CD14-positive monocyte (primary cell): ENCODE results near the gene SCAF11. TPM values are rescaled to one million over a fixed set of nuclear protein-coding genes. Genes with fewer than 3 reads are reported as not detected.

Experiments
- DNase-seq, 3 donors: peaks; one replicate each; pipeline ENCODE4 v3.0.0-alpha.2; 2011 to 2022
- H2AFZ ChIP-seq: 2 replicates; pipeline ENCODE4 v1.6.0; 2012; ENCODE audit warnings: mild to moderate bottlenecking, low read depth, low read length, inconsistent platforms; ENCODE audit not compliant: insufficient read depth, poor library complexity, severe bottlenecking
- H3K27ac ChIP-seq, 2 donors: 1 replicate in 1 of 2; 2 replicates in 1 of 2; pipeline ENCODE4 v1.5.1; 2012 to 2013; ENCODE audit warnings: low read length in 2 of 2, control low read depth in 1 of 2, inconsistent platforms in 1 of 2, low read depth in 1 of 2, mild to moderate bottlenecking in 1 of 2
- H3K27me3 ChIP-seq, 2 donors: one replicate each; pipeline versions ENCODE4 v1.6.0 to v1.6.1; 2011 to 2013; ENCODE audit warnings: low read length in 2 of 2; ENCODE audit not compliant: control insufficient read depth in 2 of 2, insufficient read depth in 2 of 2
- H3K36me3 ChIP-seq, 2 donors: replicated peaks in 1 of 2; 1 replicate in 1 of 2; 2 replicates in 1 of 2; pipeline versions ENCODE4 v1.5.1 to v1.6.1; 2012 to 2013; ENCODE audit warnings: low read length in 2 of 2, control low read depth in 1 of 2, inconsistent platforms in 1 of 2, mild to moderate bottlenecking in 1 of 2; ENCODE audit not compliant: insufficient read depth in 2 of 2, control insufficient read depth in 1 of 2
- H3K4me1 ChIP-seq, 2 donors: 1 replicate in 1 of 2; 2 replicates in 1 of 2; pipeline versions ENCODE4 v1.5.1 to v1.6.1; 2012 to 2013; ENCODE audit warnings: low read length in 2 of 2, control low read depth in 1 of 2, inconsistent platforms in 1 of 2, mild to moderate bottlenecking in 1 of 2, moderate library complexity in 1 of 2; ENCODE audit not compliant: insufficient read depth in 2 of 2, control insufficient read depth in 1 of 2
- H3K4me2 ChIP-seq: replicated peaks from 2 replicates; pipeline ENCODE3; 2012; ENCODE audit warnings: low read length, moderate library complexity, mild to moderate bottlenecking; ENCODE audit not compliant: poor library complexity, severe bottlenecking; ENCODE audit errors: extremely low read depth
- H3K4me3 ChIP-seq, 3 experiments: fragments of 200-600 bp in 1 of 3; sonication (generic) in 1 of 3; replicated peaks in 1 of 3; 1 replicate in 2 of 3; 2 replicates in 1 of 3; pipeline ENCODE4 v1.5.1; 2011 to 2013; ENCODE audit warnings: low read length in 3 of 3, mild to moderate bottlenecking in 3 of 3, control low read depth in 2 of 3, low read depth in 2 of 3, inconsistent platforms in 1 of 3, moderate library complexity in 1 of 3
- H3K79me2 ChIP-seq: 2 replicates; pipeline ENCODE4 v1.6.0; 2012; ENCODE audit warnings: mild to moderate bottlenecking, control low read depth, inconsistent platforms, low read length, moderate library complexity; ENCODE audit not compliant: insufficient read depth
- H3K9ac ChIP-seq: 2 replicates; pipeline ENCODE4 v1.6.0; 2017; ENCODE audit warnings: low read length, mild to moderate bottlenecking; ENCODE audit not compliant: insufficient read depth, poor library complexity, severe bottlenecking
- H3K9me3 ChIP-seq, 2 donors: replicated peaks in 1 of 2; 1 replicate in 1 of 2; 2 replicates in 1 of 2; pipeline versions ENCODE4 v1.5.1 to v1.6.1; 2012 to 2013; ENCODE audit warnings: low read length in 2 of 2, control low read depth in 1 of 2; ENCODE audit not compliant: control insufficient read depth in 1 of 2, insufficient read depth in 1 of 2
- H4K20me1 ChIP-seq: 2 replicates; pipeline ENCODE4 v1.6.0; 2012; ENCODE audit warnings: mild to moderate bottlenecking, low read length, control low read depth, moderate library complexity; ENCODE audit not compliant: insufficient read depth
- H3K27ac Mint-ChIP-seq, 7 donors: one replicate each; pipeline ENCODE4 v1.8.0; 2020; ENCODE audit warnings: mild to moderate bottlenecking in 7 of 7, mixed read lengths in 7 of 7, moderate library complexity in 6 of 7, inconsistent platforms in 2 of 7
- H3K27me3 Mint-ChIP-seq, 3 donors: one replicate each; pipeline ENCODE4 v1.8.0; 2021 to 2022; ENCODE audit warnings: low read depth in 3 of 3, mild to moderate bottlenecking in 3 of 3, mixed read lengths in 3 of 3, moderate library complexity in 3 of 3, inconsistent platforms in 1 of 3
- H3K36me3 Mint-ChIP-seq, 2 donors: one replicate each; pipeline ENCODE4 v1.8.0; 2020; ENCODE audit warnings: mixed read lengths in 2 of 2, inconsistent platforms in 1 of 2, mild to moderate bottlenecking in 1 of 2
- H3K4me1 Mint-ChIP-seq: one replicate; pipeline ENCODE4 v1.8.0; 2020; ENCODE audit warnings: mild to moderate bottlenecking, mixed read lengths
- H3K4me3 Mint-ChIP-seq, 2 donors: one replicate each; pipeline ENCODE4 v1.8.0; 2020; ENCODE audit warnings: mild to moderate bottlenecking in 2 of 2, mixed read lengths in 2 of 2, moderate library complexity in 1 of 2
- H3K9me3 Mint-ChIP-seq, 7 donors: one replicate each; pipeline ENCODE4 v1.8.0; 2020 to 2022; ENCODE audit warnings: mixed read lengths in 7 of 7, mild to moderate bottlenecking in 6 of 7, moderate library complexity in 6 of 7, inconsistent platforms in 2 of 7
- WGBS: methylation state at CpG from one replicate; pipeline ENCODE4 v1.1.5; 2013; ENCODE audit warnings: missing lambda C conversion rate; ENCODE audit not compliant: insufficient coverage; 5-methylcytosine and 5-hydroxymethylcytosine counted together
- intact Hi-C, 2 donors: fragments of 100-400 bp; cut with micrococcal nuclease; formaldehyde crosslinking; loops; one replicate each; pipeline versions ENCODE4 v1.15.0 to v1.15.1; 2023
- polyA plus RNA-seq, 3 donors: library from polyadenylated mRNA; depleted of rRNA in 1 of 3; unstranded in 2 of 3; stranded (reverse) in 1 of 3; fragments of 300-500 nt in 2 of 3; fragments of >200 nt in 1 of 3; fragmentation: Illumina TruSeq in 2 of 3; gene quantifications; 1 replicate in 2 of 3; 2 replicates in 1 of 3; pipeline ENCODE4 v1.2.3, GENCODE V29; 2012 to 2021
- TF ChIP-seq, protein P1 (sequence below): fragments of 200-600 bp; IDR thresholded peaks from one replicate; pipeline ENCODE4 v1.8.0; 2022; ENCODE audit warnings: antibody characterized with exemption, mild to moderate bottlenecking

The SCAF11 gene
- polyA plus RNA-seq, 3 donors, result 32.6 to 73.4 (median 56.1) TPM

DNA sequence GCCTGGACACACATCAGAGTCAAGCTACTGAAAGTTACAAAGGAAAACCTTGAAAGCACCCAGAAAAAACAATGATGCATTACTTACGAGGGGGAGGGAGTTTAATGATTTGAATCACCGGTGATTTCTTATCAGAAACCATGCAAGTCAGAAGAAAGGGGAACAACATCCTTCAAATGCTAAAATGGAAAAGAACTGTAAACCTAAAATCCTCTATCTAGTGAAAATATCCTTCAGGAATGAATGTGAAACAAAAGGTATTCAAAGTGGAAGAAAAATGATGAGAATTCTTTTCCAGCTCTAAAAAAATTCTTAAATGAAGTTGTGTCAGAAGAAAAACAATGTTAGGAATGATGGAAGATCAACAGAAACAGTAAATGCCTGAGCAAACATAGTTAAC is 16.8 kb downstream of the SCAF11 start:
- DNase-seq, result no peak
- H3K9me3 Mint-ChIP-seq, result peaks cover 0 to 3% (median 0%) of the 10 kb centered on the region in 7 donors
- H3K36me3 Mint-ChIP-seq, result peaks cover 10 to 43% of the 10 kb centered on the region in 2 donors
- TF ChIP-seq, protein P1, sequence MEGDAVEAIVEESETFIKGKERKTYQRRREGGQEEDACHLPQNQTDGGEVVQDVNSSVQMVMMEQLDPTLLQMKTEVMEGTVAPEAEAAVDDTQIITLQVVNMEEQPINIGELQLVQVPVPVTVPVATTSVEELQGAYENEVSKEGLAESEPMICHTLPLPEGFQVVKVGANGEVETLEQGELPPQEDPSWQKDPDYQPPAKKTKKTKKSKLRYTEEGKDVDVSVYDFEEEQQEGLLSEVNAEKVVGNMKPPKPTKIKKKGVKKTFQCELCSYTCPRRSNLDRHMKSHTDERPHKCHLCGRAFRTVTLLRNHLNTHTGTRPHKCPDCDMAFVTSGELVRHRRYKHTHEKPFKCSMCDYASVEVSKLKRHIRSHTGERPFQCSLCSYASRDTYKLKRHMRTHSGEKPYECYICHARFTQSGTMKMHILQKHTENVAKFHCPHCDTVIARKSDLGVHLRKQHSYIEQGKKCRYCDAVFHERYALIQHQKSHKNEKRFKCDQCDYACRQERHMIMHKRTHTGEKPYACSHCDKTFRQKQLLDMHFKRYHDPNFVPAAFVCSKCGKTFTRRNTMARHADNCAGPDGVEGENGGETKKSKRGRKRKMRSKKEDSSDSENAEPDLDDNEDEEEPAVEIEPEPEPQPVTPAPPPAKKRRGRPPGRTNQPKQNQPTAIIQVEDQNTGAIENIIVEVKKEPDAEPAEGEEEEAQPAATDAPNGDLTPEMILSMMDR, result no peak
- Histone ChIP-seq H3K27me3 (no peaks in the 10 kb centered on the region), H3K27ac (peak overlapping the region in 1 of 2 donors; percentile 45), H3K79me2 (peaks cover 98% of the 10 kb centered on the region), H3K4me2 (peak overlapping the region; percentile 46), H3K4me3 (no peak overlapping the region), H2AFZ (no peak overlapping the region), H3K36me3 (peaks cover 3 to 34% of the 10 kb centered on the region in 2 donors), H3K9me3 (no peaks in the 10 kb centered on the region), H4K20me1 (peaks cover 98% of the 10 kb centered on the region), H3K9ac (no peak overlapping the region), H3K4me1 (peaks cover 8 to 27% of the 10 kb centered on the region in 2 donors)
- H3K4me3 Mint-ChIP-seq, result peak overlapping the region in 1 of 2 donors; percentile 43
- no CpG with 5 or more reads among the region's 2 CpGs for WGBS
- intact Hi-C loops, result no loop called here
- H3K27me3 Mint-ChIP-seq, result peaks cover 0 to 2% (median 0%) of the 10 kb centered on the region in 3 donors
- peak overlapping the region in 6 of 7 donors; percentile 11 to 73 (median 60) for H3K27ac Mint-ChIP-seq
- H3K4me1 Mint-ChIP-seq, result peaks cover 55% of the 10 kb centered on the region

DNA sequence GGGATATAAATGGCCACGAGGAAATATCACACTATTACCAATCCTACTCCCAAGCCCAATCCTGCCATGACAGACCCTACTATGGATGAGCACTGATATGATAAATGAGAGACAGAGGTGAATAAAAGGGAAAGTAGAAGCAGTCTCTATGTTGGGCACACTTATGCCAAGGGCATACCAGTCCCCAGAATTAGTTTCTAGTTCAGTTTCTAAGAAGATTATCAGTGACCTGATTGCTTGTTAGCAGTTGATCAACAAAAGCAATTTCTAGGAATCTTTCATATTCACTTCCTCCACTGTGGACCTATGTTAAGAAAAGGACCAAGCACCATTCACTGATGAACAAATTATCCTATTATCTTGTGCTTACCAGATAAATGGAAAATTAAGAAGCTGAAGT is 20.0 kb downstream of the SCAF11 start:
- Histone ChIP-seq H3K4me2 (no peak overlapping the region), H3K9me3 (no peaks in the 10 kb centered on the region), H3K4me3 (no peak overlapping the region), H3K27me3 (no peaks in the 10 kb centered on the region), H3K9ac (no peak overlapping the region), H3K27ac (peak overlapping the region in 1 of 2 donors; percentile 3), H3K36me3 (peaks cover 3 to 32% of the 10 kb centered on the region in 2 donors), H3K4me1 (peaks cover 5 to 12% of the 10 kb centered on the region in 2 donors), H3K79me2 (peaks cover 98% of the 10 kb centered on the region), H4K20me1 (peaks cover 98% of the 10 kb centered on the region), H2AFZ (no peak overlapping the region)
- no peak overlapping the region for H3K27ac Mint-ChIP-seq
- intact Hi-C loops, result no loop called here
- H3K36me3 Mint-ChIP-seq, result peaks cover 8 to 37% of the 10 kb centered on the region in 2 donors
- TF ChIP-seq, protein P1, result no peak
- peaks cover 0 to 3% (median 0%) of the 10 kb centered on the region in 7 donors for H3K9me3 Mint-ChIP-seq
- H3K4me1 Mint-ChIP-seq, result peaks cover 39% of the 10 kb centered on the region
- no peak overlapping the region for H3K4me3 Mint-ChIP-seq
- DNase-seq, result no peak
- no CpG with 5 or more reads among the region's 1 CpG for WGBS
- peaks cover 0 to 2% (median 0%) of the 10 kb centered on the region in 3 donors for H3K27me3 Mint-ChIP-seq
